ENCODE results near the gene PACRGL. TPM values are rescaled to one million over a fixed set of nuclear protein-coding genes. Genes with fewer than 3 reads are reported as not detected.

Gene PACRGL
- total and polyA plus RNA-seq, 2 donors (not counting 1 experiment from before 2014, with no cell fraction given), result 22.1 to 23.3 TPM

DNA sequence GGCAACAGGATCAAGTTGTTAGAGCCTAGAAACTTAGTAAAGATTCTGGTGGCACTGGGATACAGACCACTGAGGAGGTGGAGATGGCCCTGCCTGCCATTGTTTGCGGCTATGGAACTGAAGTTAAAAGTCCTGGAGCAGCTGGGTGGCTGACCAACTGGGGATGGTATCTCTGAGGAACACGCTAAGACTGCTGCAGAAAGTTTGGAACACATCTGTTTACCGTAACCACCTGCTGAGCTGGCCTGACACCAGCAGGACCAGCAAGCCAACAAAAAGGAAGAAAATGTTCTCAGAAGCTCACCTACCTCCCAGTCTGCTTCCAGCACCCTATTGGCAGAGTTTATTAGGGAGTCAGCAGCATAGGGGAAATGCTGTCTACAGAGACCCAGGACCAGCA is 17.4 kb upstream of the PACRGL start:
- DNase-seq (ENCODE audit: low read depth in 2 of 2), result no peak
- H3K36me3 ChIP-seq (ENCODE audit: control insufficient read depth, insufficient read depth, low read length), result no peaks in the 10 kb centered on the region
- no peaks in the 10 kb centered on the region for H3K27me3 ChIP-seq (ENCODE audit: control insufficient read depth, insufficient read depth, low read length)
- no peak overlapping the region for H3K4me3 ChIP-seq (replicated peaks in 1 of 4; ENCODE audit: control extremely low read depth in 1 of 4, insufficient read depth in 1 of 4, low read depth in 3 of 4, low read length in 4 of 4)
- no peaks in the 10 kb centered on the region for H3K79me2 ChIP-seq (ENCODE audit: control insufficient read depth, insufficient read depth, low read length)
- no peak overlapping the region for H3K27ac ChIP-seq (ENCODE audit: insufficient read depth, low read length)
- TF ChIP-seq, protein P1, sequence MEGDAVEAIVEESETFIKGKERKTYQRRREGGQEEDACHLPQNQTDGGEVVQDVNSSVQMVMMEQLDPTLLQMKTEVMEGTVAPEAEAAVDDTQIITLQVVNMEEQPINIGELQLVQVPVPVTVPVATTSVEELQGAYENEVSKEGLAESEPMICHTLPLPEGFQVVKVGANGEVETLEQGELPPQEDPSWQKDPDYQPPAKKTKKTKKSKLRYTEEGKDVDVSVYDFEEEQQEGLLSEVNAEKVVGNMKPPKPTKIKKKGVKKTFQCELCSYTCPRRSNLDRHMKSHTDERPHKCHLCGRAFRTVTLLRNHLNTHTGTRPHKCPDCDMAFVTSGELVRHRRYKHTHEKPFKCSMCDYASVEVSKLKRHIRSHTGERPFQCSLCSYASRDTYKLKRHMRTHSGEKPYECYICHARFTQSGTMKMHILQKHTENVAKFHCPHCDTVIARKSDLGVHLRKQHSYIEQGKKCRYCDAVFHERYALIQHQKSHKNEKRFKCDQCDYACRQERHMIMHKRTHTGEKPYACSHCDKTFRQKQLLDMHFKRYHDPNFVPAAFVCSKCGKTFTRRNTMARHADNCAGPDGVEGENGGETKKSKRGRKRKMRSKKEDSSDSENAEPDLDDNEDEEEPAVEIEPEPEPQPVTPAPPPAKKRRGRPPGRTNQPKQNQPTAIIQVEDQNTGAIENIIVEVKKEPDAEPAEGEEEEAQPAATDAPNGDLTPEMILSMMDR (conservative IDR thresholded peaks at IDR 0.05 in 1 of 2, IDR thresholded peaks at IDR 0.05 in 1 of 2; ENCODE audit: low read depth in 1 of 2, low read length in 2 of 2), result no peak
- no peak for TF ChIP-seq EZH2 (IDR thresholded peaks at IDR 0.05; ENCODE audit: low read length, missing control alignments)
- no peaks in the 10 kb centered on the region for H4K20me1 ChIP-seq (ENCODE audit: control insufficient read depth, extremely low read depth, insufficient read depth, low read length)
- H3K4me1 ChIP-seq (ENCODE audit: control insufficient read depth, extremely low read depth, insufficient read depth, low read length), result no peaks in the 10 kb centered on the region
- H3K9me3 ChIP-seq (ENCODE audit: control insufficient read depth, insufficient read depth, low read depth, low read length), result no peaks in the 10 kb centered on the region
- H3K9ac ChIP-seq (ENCODE audit: insufficient read depth, low read length), result no peak overlapping the region
- H2AFZ ChIP-seq (ENCODE audit: low read length), result no peak overlapping the region
- H3K4me2 ChIP-seq (ENCODE audit: extremely low read depth, insufficient read depth, low read length), result no peak overlapping the region

DNA sequence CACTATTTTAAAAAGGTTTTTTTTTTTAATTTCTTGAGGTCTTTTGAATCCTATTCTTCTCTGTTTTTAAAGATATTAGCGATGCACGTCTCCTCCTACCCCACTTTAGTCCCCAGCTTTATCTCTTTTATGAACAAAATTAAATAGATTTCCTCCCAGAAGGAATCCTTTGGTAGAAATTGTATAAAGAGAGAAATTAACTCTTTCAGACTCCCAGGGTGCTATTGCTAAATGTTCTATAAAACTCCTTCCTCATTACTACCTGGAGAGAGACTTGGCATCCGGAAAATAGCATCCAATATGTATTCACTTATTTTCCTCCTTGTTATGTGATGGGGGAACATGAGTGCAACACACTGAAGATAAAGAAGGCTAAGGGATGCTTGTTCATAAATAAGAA is 16.5 kb upstream of the PACRGL start:
- H4K20me1 ChIP-seq (ENCODE audit: control insufficient read depth, extremely low read depth, insufficient read depth, low read length), result no peaks in the 10 kb centered on the region
- no peak overlapping the region for H3K27ac ChIP-seq (ENCODE audit: insufficient read depth, low read length)
- H3K4me3 ChIP-seq (replicated peaks in 1 of 4; ENCODE audit: control extremely low read depth in 1 of 4, insufficient read depth in 1 of 4, low read depth in 3 of 4, low read length in 4 of 4), result no peak overlapping the region
- H2AFZ ChIP-seq (ENCODE audit: low read length), result no peak overlapping the region
- H3K27me3 ChIP-seq (ENCODE audit: control insufficient read depth, insufficient read depth, low read length), result no peaks in the 10 kb centered on the region
- no peak for DNase-seq (ENCODE audit: low read depth in 2 of 2)
- H3K36me3 ChIP-seq (ENCODE audit: control insufficient read depth, insufficient read depth, low read length), result no peaks in the 10 kb centered on the region
- H3K9ac ChIP-seq (ENCODE audit: insufficient read depth, low read length), result no peak overlapping the region
- no peaks in the 10 kb centered on the region for H3K4me1 ChIP-seq (ENCODE audit: control insufficient read depth, extremely low read depth, insufficient read depth, low read length)
- no peaks in the 10 kb centered on the region for H3K9me3 ChIP-seq (ENCODE audit: control insufficient read depth, insufficient read depth, low read depth, low read length)
- TF ChIP-seq EZH2 (IDR thresholded peaks at IDR 0.05; ENCODE audit: low read length, missing control alignments), result no peak
- TF ChIP-seq, protein P1 (conservative IDR thresholded peaks at IDR 0.05 in 1 of 2, IDR thresholded peaks at IDR 0.05 in 1 of 2; ENCODE audit: low read depth in 1 of 2, low read length in 2 of 2), result no peak
- H3K79me2 ChIP-seq (ENCODE audit: control insufficient read depth, insufficient read depth, low read length), result no peaks in the 10 kb centered on the region
- no peak overlapping the region for H3K4me2 ChIP-seq (ENCODE audit: extremely low read depth, insufficient read depth, low read length)

DNA sequence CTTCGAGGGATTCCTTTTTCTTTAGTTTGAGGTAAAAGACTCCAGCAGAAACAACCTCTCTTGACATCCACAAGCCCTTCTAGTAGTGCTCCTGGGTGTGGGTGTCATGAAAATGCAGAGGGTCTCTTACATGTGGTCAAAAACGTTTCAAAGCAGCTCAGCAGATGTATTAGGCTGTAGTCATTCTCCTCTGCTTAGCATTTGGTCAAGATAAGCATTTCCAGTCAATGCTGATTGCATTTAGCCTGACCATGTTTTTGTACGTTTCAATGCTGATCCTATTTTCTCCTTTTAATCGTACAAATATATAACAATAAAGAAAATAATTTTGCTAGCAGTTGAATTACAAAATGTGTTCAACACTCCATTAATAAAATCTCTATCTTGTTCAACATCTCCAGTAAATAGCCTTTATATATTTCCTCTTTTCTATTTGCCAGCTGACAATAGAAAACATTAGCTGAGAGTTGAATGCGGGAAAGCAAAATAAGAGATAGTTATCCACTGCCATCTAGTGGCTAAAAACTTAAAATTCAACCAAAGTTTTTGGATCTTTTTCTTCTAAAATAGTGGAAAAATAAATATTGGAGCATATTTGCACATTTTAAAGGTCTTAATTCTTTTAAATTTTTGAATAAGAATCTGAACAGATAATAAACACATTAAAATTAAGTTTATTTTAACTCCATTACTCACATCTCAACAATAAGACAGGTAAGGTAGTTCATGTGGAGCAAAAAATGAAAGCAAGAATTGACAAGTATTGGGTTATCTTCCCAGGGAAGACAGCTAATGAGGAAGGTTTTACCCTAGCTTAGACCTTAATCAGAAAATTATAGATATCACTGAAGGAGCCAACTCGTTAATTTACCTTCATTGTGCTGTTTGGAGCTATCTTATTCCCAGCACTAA is 15.2 kb upstream of the PACRGL start:
- Histone ChIP-seq H3K4me2 (ENCODE audit: extremely low read depth, insufficient read depth, low read length) (no peak overlapping the region), H3K9me3 (ENCODE audit: control insufficient read depth, insufficient read depth, low read depth, low read length) (no peaks in the 10 kb centered on the region), H3K36me3 (ENCODE audit: control insufficient read depth, insufficient read depth, low read length) (no peaks in the 10 kb centered on the region), H3K9ac (ENCODE audit: insufficient read depth, low read length) (no peak overlapping the region), H4K20me1 (ENCODE audit: control insufficient read depth, extremely low read depth, insufficient read depth, low read length) (no peaks in the 10 kb centered on the region), H3K79me2 (ENCODE audit: control insufficient read depth, insufficient read depth, low read length) (no peaks in the 10 kb centered on the region), H3K4me1 (ENCODE audit: control insufficient read depth, extremely low read depth, insufficient read depth, low read length) (no peaks in the 10 kb centered on the region), H3K27me3 (ENCODE audit: control insufficient read depth, insufficient read depth, low read length) (no peaks in the 10 kb centered on the region), H3K4me3 (replicated peaks in 1 of 4; ENCODE audit: control extremely low read depth in 1 of 4, insufficient read depth in 1 of 4, low read depth in 3 of 4, low read length in 4 of 4) (no peak overlapping the region), H3K27ac (ENCODE audit: insufficient read depth, low read length) (no peak overlapping the region), H2AFZ (ENCODE audit: low read length) (peak overlapping the region; percentile 19)
- TF ChIP-seq, protein P1 (conservative IDR thresholded peaks at IDR 0.05 in 1 of 2, IDR thresholded peaks at IDR 0.05 in 1 of 2; ENCODE audit: low read depth in 1 of 2, low read length in 2 of 2), result peak; percentile 28 to 49
- TF ChIP-seq EZH2 (IDR thresholded peaks at IDR 0.05; ENCODE audit: low read length, missing control alignments), result no peak
- DNase-seq (ENCODE audit: low read depth in 2 of 2), result peak in 1 of 2 donors; percentile 56
